Measurements from ENCODE around the gene TTYH3.

GRCh38 chr7:2598154-2598823, 33.5 kb upstream of the TTYH3 start:
- TF ChIP-seq CTCF (IDR thresholded peaks at IDR 0.05 in 2 of 3, conservative IDR thresholded peaks at IDR 0.05 in 1 of 3; ENCODE audit: insufficient read depth in 2 of 3, low read depth in 1 of 3, low read length in 3 of 3) (no peak), ZNF274 (IDR thresholded peaks at IDR 0.05; ENCODE audit: borderline replicate concordance, low read depth, low read length) (no peak), RCOR1 (IDR thresholded peaks at IDR 0.05; ENCODE audit: borderline replicate concordance in 1 of 2, low read depth in 2 of 2, low read length in 2 of 2) (no peak), ZNF75A (CRISPR knock-in tag; IDR thresholded peaks at IDR 0.05) (no peak), SP1 (CRISPR knock-in tag; IDR thresholded peaks at IDR 0.05) (no peak), ZBTB34 (CRISPR knock-in tag; IDR thresholded peaks at IDR 0.05) (no peak)
